Activated T-cell treated with anti-CD3 and anti-CD28 coated beads, Interleukin-2, amount 50 U/mL, for 4 hours (primary cell): Measurements from ENCODE around the gene NUP88. TPM values are rescaled to one million over a fixed set of nuclear protein-coding genes. Genes with fewer than 3 reads are reported as not detected.

ENCODE experiments used
- ATAC-seq, 2 donors: fragments of 200-7000 bp; cut with Tn5 transposase; one replicate each; pipeline ENCODE4 v1.10.0; 2021
- DNase-seq: peaks from one replicate; pipeline ENCODE4 v3.0.0-alpha.2; 2020
- H3K27me3 Mint-ChIP-seq: one replicate; pipeline ENCODE4 v1.8.0; 2021; ENCODE audit warnings: low read depth, mixed read lengths
- H3K36me3 Mint-ChIP-seq: one replicate; pipeline ENCODE4 v1.8.0; 2022; ENCODE audit warnings: mixed read lengths; ENCODE audit not compliant: insufficient read depth
- H3K4me1 Mint-ChIP-seq: one replicate; pipeline ENCODE4 v1.8.0; 2021; ENCODE audit warnings: low read depth, mixed read lengths
- H3K4me3 Mint-ChIP-seq: one replicate; pipeline ENCODE4 v1.8.0; 2021; ENCODE audit warnings: mild to moderate bottlenecking, moderate library complexity, mixed read lengths
- H3K9me3 Mint-ChIP-seq: one replicate; pipeline ENCODE4 v1.8.0; 2021; ENCODE audit warnings: mixed read lengths
- total RNA-seq, 3 donors: library from RNA; stranded (reverse); gene quantifications; one replicate each; pipeline ENCODE4 v1.2.1, GENCODE V29; 2021

NUP88 gene
- total RNA-seq, 3 donors from 2014 or later: 171 to 184 (median 180) TPM

- Mint-ChIP-seq H3K36me3 (peaks cover 21% of the 10 kb centered on the region), H3K27me3 (no peaks in the 10 kb centered on the region), H3K4me1 (no peaks in the 10 kb centered on the region), H3K9me3 (no peaks in the 10 kb centered on the region), H3K4me3 (no peak overlapping the region)
- ATAC-seq: no peak
- DNase-seq: no peak
Observed at GRCh38 chr17:5354886-5355415, 64.5 kb downstream of the NUP88 start.

- Mint-ChIP-seq H3K4me1 (no peaks in the 10 kb centered on the region), H3K9me3 (no peaks in the 10 kb centered on the region)
- no peak for DNase-seq
Observed at GRCh38 chr17:5354310-5354709, 65.2 kb downstream of the NUP88 start.

GRCh38 chr17:5352681-5353289 lies 66.7 kb downstream of the NUP88 start:
- peaks cover 28% of the 10 kb centered on the region for H3K36me3 Mint-ChIP-seq
- no peaks in the 10 kb centered on the region for H3K9me3 Mint-ChIP-seq
- no peak overlapping the region for H3K4me3 Mint-ChIP-seq
- H3K27me3 Mint-ChIP-seq: no peaks in the 10 kb centered on the region
- H3K4me1 Mint-ChIP-seq: no peaks in the 10 kb centered on the region
- ATAC-seq (no peak), DNase-seq (no peak)

More at GRCh38 chr17:5354310-5354709, 65.2 kb downstream of the NUP88 start:
- no peak for ATAC-seq
- H3K4me3 Mint-ChIP-seq: no peak overlapping the region
- peaks cover 21% of the 10 kb centered on the region for H3K36me3 Mint-ChIP-seq
- H3K27me3 Mint-ChIP-seq: no peaks in the 10 kb centered on the region

DNA sequence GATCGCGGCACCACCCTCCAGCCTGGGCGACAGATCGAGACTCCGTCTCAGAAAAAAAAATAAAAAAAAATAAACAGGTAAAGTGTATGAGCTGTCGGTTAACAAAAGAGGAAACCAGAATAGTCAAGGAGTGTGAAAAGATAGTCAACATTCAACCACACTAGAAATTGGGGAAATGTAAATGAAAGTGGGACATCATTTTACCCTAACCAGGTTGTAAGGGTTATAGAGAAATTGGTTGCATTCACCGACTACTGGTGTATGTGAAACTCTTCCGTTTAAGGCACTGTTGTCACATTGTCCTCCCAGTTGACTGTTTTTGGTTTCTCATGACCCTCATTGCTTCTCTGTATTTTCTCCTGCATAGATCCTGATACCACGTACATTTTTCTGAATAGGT lies 74.5 kb downstream of the NUP88 start:
- no peaks in the 10 kb centered on the region for H3K27me3 Mint-ChIP-seq
- no peak overlapping the region for H3K4me3 Mint-ChIP-seq
- H3K4me1 Mint-ChIP-seq: no peaks in the 10 kb centered on the region
- peaks cover 16% of the 10 kb centered on the region for H3K36me3 Mint-ChIP-seq
- H3K9me3 Mint-ChIP-seq: no peaks in the 10 kb centered on the region
- ATAC-seq (no peak), DNase-seq (no peak)

Other genes with a start within 250 kb of the NUP88 start
- gene ZNF594, start 227.8 kb downstream of the NUP88 start, total RNA-seq: 1 to 10 TPM; 6.5 to 7.6 (median 6.7) TPM
- gene SCIMP, start 184.8 kb downstream of the NUP88 start, total RNA-seq: under 1 TPM in 1 of 3 donors, not detected in 2; 0.10 TPM
- 10 to 100 TPM; 72.9 to 80.8 (median 76.3) TPM for gene RABEP1, start 137.4 kb downstream of the NUP88 start, total RNA-seq
- 10 to 100 TPM; 68.5 to 81.5 (median 76.2) TPM for gene RPAIN, start 520 bp upstream of the NUP88 start, total RNA-seq
- gene C1QBP, start 19.5 kb upstream of the NUP88 start, total RNA-seq: 100 to 1,000 TPM; 663 to 755 (median 712) TPM
- gene DHX33, start 49.3 kb upstream of the NUP88 start, total RNA-seq: 10 to 100 TPM; 54.1 to 59.9 (median 58.0) TPM
- gene DERL2, start 66.5 kb upstream of the NUP88 start, total RNA-seq: 10 to 100 TPM; 77.3 to 90.3 (median 82.1) TPM
- 10 to 100 TPM; 35.9 to 38.1 (median 37.2) TPM for gene MIS12, start 66.9 kb upstream of the NUP88 start, total RNA-seq
- gene NLRP1, start 164.8 kb upstream of the NUP88 start, total RNA-seq: 10 to 100 TPM; 13.0 to 14.9 (median 14.7) TPM